ENCODE data around the gene PHF20.
"Not testable (repeated sequence)": the region's sequence is repeated elsewhere in the genome, so short reads cannot be mapped to it uniquely, and the experiment has no call there.

DNA sequence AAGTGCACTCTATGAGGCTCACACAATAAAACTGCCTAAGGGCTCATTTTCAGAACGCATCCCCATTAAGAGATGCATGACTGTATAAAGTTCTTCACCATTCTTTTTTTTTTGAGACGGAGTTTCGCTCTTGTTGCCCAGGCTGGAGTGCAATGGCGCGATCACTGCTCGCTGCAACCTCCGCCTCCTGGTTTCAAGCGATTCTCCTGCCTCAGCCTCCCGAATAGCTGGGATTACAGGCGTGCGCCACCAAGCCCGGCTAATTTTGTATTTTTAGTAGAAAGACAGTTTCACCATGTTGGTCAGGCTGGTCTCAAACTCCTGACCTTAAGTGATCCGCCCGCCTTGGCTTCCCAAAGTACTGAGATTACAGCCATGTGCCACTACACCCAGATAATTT, 180.3 kb downstream of the PHF20 start:
- TF ChIP-seq, protein P1, sequence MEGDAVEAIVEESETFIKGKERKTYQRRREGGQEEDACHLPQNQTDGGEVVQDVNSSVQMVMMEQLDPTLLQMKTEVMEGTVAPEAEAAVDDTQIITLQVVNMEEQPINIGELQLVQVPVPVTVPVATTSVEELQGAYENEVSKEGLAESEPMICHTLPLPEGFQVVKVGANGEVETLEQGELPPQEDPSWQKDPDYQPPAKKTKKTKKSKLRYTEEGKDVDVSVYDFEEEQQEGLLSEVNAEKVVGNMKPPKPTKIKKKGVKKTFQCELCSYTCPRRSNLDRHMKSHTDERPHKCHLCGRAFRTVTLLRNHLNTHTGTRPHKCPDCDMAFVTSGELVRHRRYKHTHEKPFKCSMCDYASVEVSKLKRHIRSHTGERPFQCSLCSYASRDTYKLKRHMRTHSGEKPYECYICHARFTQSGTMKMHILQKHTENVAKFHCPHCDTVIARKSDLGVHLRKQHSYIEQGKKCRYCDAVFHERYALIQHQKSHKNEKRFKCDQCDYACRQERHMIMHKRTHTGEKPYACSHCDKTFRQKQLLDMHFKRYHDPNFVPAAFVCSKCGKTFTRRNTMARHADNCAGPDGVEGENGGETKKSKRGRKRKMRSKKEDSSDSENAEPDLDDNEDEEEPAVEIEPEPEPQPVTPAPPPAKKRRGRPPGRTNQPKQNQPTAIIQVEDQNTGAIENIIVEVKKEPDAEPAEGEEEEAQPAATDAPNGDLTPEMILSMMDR (IDR thresholded peaks at IDR 0.05): not testable (repeated sequence)
- TF ChIP-seq POLR2A (IDR thresholded peaks at IDR 0.05): not testable (repeated sequence)
